ENCODE results near the gene GABRG3. TPM values are rescaled to one million over a fixed set of nuclear protein-coding genes. Genes with fewer than 3 reads are reported as not detected.

The GABRG3 gene
- total RNA-seq, 1 donor from 2014 or later: not detected

- no peak for DNase-seq (ENCODE audit: low read depth in 2 of 2)
These were observed 440.1 kb downstream of the GABRG3 start for GRCh38 chr15:27410996-27411605.

DNA sequence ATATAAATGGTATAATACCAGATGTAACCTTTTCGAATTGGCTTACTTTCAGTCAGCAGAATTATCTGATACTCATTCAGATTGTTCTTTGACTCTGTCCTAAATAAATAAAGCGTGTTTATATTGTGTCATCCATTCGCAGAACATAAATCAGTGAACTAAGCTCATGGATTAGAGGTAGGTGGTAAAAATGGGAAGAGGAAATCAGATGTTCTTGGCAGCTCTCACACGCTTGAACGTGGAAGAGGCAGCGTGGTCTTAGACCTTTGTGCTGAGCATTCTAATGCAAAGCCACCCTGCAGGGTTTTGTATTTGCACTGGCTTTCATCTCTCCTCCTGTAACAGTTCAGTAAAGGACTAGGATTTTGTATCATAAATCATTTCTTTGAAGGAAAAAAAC, 441.4 kb downstream of the GABRG3 start:
- no peak for DNase-seq (ENCODE audit: low read depth in 2 of 2)

GRCh38 chr15:27414168-27414870, 443.3 kb downstream of the GABRG3 start:
- no peak for DNase-seq (ENCODE audit: low read depth in 2 of 2)

- no peak for DNase-seq (ENCODE audit: low read depth in 2 of 2)
These were observed 447.7 kb downstream of the GABRG3 start for GRCh38 chr15:27418726-27419125.

- DNase-seq (ENCODE audit: low read depth in 2 of 2): no peak
These were observed 452.0 kb downstream of the GABRG3 start for GRCh38 chr15:27422997-27423396.

DNA sequence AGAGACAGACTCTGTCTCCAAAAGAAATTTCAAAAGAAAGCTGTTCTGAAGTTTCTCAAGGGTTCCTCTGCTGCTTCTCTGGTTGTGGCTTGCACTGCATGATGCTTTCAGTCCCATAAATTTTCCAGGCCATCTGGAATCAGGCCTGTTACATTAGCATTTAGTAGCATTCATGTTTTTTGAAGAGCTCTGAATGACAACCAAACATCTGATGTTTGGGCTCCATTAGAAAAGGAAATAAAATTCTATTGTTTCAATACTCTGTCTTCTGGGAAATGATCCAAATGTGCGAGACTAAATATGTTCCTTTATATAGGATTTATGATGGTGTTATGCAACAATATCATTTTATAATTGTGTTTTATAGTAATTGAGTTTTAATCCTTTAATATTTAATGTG, 455.8 kb downstream of the GABRG3 start:
- no peak for DNase-seq (ENCODE audit: low read depth in 2 of 2)

DNA sequence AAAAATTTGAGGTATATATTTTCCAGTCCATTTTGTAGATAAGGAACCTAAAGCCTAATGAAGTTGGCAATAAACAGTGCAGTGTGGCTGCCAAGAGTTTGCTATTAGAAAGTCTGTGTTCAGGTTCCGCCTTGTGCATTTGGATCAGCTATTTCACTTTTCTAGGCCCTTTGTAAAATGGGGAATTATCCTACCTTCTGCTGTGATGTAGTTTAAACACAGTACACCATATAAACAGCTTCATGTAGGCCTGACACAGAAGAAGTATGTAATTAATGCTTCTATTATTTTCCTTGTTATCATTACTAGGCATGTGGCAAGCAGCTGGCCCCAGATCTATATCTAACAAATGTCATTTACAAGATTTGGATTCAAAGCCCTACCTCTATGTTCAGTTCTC, 456.3 kb downstream of the GABRG3 start:
- DNase-seq (ENCODE audit: low read depth in 2 of 2): no peak

- DNase-seq (ENCODE audit: low read depth in 2 of 2): no peak
These were observed 457.2 kb downstream of the GABRG3 start for GRCh38 chr15:27428151-27428550.

GRCh38 chr15:27429577-27429976, 458.6 kb downstream of the GABRG3 start:
- DNase-seq (ENCODE audit: low read depth in 2 of 2): no peak

DNA sequence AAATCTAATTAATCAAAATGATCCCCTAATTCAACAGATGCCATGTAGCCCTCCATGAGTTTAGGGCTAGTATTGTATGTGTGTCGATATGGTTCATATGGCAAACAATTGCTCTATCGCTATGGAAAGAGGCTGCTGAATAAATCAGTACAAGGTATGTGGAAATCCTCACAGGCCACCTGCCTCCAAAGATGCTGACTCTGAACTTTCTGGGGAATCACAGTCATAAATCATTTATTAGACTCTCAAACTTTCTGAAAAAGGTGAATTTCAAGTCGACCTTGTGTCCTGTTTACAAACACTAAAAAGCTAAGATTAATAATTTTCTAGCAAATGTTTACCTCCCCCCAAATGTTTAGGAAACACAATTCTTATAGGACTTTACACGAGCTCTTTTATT, 462.6 kb downstream of the GABRG3 start:
- DNase-seq (ENCODE audit: low read depth in 2 of 2): no peak

GRCh38 chr15:27438403-27439375, 467.7 kb downstream of the GABRG3 start:
- no peak for DNase-seq (ENCODE audit: low read depth in 2 of 2)

GRCh38 chr15:27441120-27441519, 470.1 kb downstream of the GABRG3 start:
- DNase-seq (ENCODE audit: low read depth in 2 of 2): no peak

- no peak for DNase-seq (ENCODE audit: low read depth in 2 of 2)
These were observed 477.3 kb downstream of the GABRG3 start for GRCh38 chr15:27448234-27448633.

DNA sequence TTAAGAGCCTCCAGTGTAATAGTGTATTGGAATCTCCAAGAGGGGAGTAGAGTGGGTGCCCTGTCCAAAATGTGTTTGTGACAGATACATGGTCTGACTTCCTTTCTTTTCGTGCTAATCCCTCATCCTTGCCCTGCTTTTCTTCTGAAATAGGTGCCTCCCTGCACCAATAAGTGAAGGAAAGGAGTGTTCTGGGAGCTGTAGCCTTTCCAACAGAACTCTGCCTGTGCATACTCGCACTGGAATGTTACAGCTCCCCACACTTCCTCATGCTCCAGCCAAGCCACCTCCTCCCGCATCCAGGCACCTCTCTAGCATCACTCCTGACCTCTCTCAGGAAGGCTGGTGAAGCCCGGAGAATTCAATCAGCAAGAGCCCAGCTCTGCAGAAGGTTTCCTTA, 478.0 kb downstream of the GABRG3 start:
- DNase-seq (ENCODE audit: low read depth in 2 of 2): no peak

DNA sequence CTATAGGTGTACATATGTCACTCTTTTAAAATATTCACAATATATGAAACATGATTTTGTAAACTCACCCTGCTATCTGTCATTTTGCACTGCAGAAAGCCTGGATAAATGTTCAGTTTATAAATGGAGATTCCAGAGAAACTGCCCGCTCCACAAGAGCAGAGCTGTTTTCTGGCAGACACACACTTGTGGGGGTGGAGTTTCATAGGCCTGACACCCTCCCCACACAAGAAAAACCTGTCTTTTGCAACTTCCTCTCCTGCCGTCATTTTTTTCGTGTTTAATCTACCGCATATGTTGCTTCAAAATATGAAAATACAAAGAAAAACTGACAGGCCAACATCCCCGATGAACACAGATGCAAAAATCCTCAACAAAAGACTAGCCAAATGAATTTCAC, 479.0 kb downstream of the GABRG3 start:
- DNase-seq (ENCODE audit: low read depth in 2 of 2): no peak

DNA sequence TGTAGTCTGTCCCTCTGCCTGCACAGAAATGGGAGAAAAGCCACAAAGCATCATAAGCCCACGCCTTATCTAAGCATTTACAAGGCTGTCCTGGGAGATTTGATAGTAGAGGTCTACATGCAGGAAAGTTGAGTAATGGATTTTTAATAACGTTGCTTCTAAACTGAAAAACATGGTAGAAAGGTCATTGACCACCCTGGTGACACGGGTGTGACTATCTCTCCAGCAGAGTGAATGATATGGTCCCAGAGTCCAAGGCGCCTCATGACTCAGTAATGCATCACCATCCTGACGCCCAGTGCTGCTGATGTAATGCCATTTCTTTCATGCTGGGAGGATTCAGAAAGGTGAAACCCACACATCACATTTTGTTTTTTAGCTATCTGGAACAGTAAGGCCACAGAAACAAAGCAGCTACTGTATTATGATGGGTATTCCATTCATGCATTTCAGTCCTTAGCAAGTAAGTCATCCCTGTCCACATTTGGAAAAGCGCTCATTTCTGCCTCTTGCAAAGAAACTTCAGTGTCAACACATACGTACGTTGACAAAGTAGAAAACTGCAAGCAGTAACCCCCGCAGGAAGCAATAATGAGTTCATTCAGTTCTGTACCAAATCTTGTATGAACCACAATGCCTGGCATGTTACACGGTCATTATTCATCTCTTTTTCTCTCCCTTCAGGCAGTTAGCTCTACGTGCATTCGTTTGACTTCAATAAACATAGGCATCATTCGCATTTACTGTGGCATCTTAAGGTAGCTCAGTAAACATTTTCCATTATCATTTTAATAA, 483.5 kb downstream of the GABRG3 start:
- DNase-seq (ENCODE audit: low read depth in 2 of 2): no peak

DNA sequence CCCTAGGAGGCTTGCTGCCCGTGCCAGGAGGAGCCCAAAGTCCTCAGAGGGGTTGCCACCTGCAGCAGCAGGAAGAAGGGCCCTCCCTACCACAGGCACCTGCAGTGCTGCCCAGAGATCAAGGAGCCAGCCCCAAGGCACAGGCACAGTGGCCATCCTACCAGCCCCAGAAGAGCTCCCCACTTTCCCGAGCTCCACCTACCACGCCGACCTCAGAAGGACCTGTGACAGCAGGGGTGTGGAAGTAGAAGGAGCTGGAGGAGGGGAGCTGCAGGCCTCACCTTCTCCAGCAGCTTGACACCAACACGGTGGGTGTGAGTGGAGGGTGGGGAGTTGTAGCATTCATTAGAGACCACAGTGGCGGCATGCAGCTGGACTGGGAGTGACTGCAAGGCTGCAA, 485.8 kb downstream of the GABRG3 start:
- DNase-seq (ENCODE audit: low read depth in 2 of 2): no peak

GRCh38 chr15:27457766-27458165, 486.8 kb downstream of the GABRG3 start:
- no peak for DNase-seq (ENCODE audit: low read depth in 2 of 2)

DNA sequence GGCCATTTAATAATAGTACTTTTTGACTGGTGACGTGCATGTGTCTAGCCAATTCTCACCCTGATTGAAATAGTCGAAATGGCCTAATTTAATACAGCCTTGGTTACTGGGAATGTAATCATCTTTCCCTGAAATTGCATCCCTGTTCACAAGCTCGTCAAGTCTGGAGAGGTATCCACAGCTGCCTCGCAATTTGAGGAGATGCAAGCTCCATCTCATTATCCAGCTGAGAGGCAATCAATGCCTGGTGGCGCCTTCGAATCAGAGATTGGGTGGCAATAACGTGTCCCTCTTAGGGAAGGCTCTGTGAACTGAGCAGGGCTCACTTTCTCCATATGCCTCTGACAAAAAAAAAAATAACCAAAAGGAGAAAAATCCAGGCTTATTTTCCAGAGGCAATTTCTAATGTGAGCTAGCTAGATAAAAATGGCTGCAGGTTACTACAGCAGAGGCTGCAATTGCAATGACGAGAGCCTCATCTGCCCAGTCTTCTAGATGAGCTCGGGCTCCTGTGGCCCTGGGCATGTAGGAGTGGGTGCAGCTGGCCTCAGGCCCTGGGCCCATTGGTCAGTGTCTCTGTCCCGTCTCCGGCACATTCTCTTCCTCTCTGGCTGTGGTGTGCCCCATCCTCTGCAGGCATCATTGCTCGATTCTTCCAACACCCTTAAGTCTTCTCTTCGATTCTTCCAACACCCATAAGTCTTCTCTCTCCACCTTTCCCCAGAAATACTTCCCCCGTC, 487.5 kb downstream of the GABRG3 start:
- no peak for DNase-seq (ENCODE audit: low read depth in 2 of 2)

DNA sequence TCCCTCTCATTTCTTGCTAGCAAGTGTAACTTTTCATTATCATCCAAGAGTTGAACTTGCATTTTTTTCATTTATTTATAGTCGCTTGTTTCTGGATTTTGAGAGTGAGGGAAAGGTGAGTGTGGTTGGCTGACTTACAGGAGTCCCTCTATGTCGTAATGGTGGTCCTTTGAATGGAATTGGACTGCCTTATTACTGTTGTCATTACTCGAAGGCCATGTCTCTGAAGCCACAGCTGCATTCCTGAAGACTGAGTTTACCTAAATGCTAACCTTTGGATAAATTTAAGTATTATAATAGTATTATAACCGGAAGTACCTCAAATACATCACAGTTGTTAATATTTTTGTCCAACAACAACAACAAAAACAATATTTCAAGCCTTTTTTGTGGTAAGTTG, 488.9 kb downstream of the GABRG3 start:
- no peak for DNase-seq (ENCODE audit: low read depth in 2 of 2)

DNA sequence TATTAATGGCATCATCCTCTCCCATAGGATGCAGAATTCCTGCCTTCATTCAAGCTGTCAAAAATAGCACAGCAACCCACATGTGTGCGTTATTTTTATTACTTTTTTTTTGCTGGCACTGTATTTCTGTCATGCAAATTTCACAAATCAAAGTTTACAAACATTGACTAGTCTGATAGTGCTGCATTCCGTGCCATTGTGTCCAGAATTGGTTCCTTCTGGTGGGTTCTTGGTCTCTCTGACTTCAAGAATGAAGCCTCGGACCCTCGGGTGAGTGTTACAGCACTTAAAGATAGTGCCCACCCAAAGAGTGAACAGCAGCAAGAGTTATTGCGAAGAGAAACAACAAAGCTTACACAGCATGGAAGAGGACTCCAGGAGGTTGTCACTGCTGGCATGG, 490.2 kb downstream of the GABRG3 start:
- DNase-seq (ENCODE audit: low read depth in 2 of 2): no peak
